Measurements from ENCODE around the gene TIMM29.

The TIMM29 gene

GRCh38 chr19:10976131-10976892 lies 47.7 kb downstream of the TIMM29 start:
- TF ChIP-seq CTCF (IDR thresholded peaks at IDR 0.05), result no peak
- peaks cover 4% of the 10 kb centered on the region for H3K36me3 ChIP-seq
- peaks cover 5 to 11% of the 10 kb centered on the region in 2 experiments for H3K4me1 ChIP-seq (ENCODE audit: control insufficient read depth in 1 of 2, insufficient read depth in 1 of 2, low read depth in 1 of 2, low read length in 1 of 2)
- H3K27ac ChIP-seq, result no peak overlapping the region
- H3K27me3 ChIP-seq, result no peaks in the 10 kb centered on the region
- no peak overlapping the region for H3K4me3 ChIP-seq (ENCODE audit: low read depth in 1 of 2, low read length in 1 of 2)
- H3K9me3 ChIP-seq, result no peaks in the 10 kb centered on the region

- Histone ChIP-seq H3K27me3 (no peaks in the 10 kb centered on the region), H3K27ac (peak overlapping the region; percentile 25), H3K4me1 (ENCODE audit: control insufficient read depth in 1 of 2, insufficient read depth in 1 of 2, low read depth in 1 of 2, low read length in 1 of 2) (peaks cover 5 to 11% of the 10 kb centered on the region in 2 experiments), H3K36me3 (peaks cover 5% of the 10 kb centered on the region), H3K9me3 (no peaks in the 10 kb centered on the region), H3K4me3 (ENCODE audit: low read depth in 1 of 2, low read length in 1 of 2) (no peak overlapping the region)
- no peak for TF ChIP-seq CTCF (IDR thresholded peaks at IDR 0.05)
Measured at GRCh38 chr19:10977742-10978092, 49.1 kb downstream of the TIMM29 start.
